ENCODE results near the gene ITGAV.

Gene ITGAV

DNA sequence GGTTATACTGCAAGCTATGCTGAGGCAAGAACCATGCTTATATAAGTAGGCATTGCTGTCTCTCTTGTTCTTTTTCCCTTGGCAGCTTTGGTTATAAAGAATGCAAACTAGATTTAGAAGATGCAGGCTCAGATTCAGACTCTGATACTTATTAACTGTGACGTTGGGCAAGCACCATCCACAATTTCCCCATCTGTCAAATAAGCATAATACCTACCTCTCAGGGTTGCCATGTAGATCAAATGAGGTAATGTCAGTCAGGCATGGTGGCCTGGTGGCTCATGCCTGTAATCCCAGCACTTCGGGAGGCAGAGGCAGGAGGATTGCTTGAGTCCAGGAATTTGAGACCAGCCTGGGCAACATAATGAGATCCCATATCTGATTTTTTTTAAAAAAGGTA lies 21.7 kb downstream of the ITGAV start:
- in situ Hi-C loops (cut with MboI; ENCODE audit: low sequenced_read_pairs), result no loop called here

DNA sequence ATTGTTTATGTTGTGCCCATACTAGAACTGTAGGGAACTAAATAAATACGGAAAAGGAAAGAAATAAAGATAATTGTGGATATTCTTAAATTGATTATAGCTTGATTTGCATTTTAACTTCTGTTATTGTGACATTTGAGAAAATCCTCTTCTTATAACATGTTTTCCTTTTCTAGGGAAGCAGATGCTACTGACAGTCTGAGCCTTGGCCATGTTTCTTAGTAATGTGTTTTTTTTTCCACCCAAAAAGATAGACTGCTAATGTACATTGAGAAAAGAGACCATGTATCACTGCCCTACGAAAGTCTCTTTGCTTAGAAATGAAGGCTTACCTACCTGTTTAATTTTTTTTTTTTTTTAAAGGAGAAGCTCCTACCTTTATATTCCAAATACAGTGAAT lies 22.2 kb downstream of the ITGAV start:
- in situ Hi-C loops (cut with MboI; ENCODE audit: low sequenced_read_pairs), result no loop called here

DNA sequence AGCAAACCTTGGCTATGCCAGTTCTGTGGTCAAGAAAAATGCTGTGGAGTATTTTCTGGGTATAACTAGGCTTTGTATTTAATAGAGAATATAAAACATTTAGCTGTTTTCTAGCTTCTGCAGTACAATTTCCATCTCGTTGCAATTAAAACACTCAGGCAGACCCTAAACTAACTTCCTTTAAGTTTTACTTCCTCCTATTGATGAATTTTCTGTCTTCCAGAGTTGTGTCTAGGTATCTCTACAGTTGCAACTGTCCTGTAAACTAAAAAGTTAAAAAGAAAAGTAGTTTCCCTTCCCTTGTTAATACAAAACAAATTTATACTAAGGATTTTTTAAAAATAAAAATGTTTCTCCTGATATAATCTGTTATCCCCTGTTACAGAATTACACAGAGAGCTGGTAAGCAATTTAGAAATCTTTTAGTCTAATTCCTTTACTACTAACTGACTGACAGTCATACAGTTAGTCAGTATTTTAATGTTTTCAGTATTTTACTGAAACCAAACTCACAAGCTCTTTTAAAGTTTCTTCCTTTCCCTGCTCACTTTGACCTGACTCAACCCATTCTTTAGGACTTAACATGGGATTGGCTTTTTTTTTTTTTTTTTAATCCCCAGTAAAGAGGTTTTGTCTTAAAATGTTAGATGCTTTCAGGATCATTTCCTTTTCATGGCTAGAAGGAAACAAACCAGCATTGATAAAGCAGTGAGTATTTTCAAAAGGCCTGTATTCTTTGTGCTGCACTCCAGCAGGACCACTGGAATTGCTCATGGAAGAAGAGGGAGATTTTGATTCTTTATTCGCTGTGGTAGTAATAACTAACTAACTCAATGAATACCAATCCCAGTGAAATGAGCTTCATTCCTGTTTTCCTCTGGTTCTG lies 22.9 kb downstream of the ITGAV start:
- in situ Hi-C loops (cut with MboI; ENCODE audit: low sequenced_read_pairs), result no loop called here

DNA sequence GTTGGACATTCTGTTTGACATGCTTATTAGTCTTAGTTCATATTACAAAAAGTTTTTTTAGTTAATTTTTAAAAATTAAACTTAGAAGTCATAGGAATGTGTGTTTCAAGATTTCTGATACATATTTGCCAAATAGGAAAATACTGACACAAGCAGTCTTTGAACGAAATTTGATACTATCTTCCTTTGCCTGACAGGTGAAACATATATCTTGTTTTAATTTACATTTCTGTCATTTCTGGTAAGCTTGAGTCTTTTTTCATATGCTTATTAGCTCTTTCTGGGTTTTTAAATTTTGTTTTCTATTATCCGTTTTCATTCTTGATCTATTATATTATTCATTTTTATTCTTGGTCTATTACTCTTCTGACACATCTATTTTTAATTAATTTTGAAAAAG lies 24.5 kb downstream of the ITGAV start:
- in situ Hi-C loops (cut with MboI; ENCODE audit: low sequenced_read_pairs), result no loop called here

DNA sequence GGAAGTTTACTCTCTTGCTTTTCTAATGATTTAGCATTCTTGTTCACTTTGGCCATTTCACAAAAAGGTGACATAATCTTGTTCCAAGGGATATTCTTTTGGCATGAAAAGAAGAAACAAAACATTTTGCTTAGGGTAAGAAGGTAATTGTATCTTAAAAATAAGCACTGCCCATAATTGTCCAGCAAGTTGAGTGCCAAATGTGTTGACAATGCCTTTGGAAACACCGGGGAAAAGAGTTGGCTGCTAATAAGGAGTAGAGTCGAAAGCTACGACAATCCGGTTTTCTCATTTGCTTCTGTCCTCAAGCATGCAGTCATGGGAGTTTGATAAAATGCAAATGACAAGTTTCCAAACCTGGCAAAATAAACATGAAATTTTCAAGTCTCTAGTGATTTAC lies 27.3 kb downstream of the ITGAV start:
- in situ Hi-C loops (cut with MboI; ENCODE audit: low sequenced_read_pairs), result no loop called here

DNA sequence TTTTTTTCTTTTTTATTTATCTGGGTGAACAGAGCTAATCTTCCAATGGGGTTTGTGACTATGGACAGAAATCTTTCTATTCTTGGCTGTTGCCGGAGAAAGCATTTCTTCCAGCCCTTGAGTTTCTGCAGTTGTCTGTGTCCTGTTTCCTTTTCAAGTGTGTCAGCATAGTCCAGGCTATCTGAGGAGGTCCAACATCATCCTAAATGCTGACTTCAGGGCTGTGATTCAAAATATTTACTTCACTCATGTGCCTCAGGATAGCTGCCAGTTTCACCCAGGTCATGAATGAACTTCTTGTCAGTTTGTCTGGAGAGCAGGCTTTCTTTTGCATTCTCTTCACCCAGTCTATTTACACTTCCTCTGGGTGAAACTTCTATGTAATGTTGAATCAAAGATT lies 27.9 kb downstream of the ITGAV start:
- in situ Hi-C loops (cut with MboI; ENCODE audit: low sequenced_read_pairs), result no loop called here

DNA sequence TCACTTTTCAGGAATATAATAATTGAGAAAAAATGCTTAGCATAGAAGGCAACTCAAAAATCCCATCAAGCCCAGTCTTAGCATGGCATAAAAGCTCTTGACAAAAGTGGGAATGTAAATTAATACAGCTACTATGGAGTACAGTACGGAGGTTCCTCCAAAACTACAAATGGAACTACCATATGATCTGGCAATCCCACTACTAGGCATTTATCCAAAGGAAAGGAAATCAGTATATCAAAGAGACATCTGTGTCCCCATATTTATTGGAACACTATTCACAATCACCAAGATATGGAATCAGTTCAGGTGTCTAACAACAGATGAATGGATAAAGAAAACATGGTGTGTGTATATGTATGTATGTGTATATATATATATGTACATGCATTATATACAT lies 28.8 kb downstream of the ITGAV start:
- in situ Hi-C loops (cut with MboI; ENCODE audit: low sequenced_read_pairs), result no loop called here

DNA sequence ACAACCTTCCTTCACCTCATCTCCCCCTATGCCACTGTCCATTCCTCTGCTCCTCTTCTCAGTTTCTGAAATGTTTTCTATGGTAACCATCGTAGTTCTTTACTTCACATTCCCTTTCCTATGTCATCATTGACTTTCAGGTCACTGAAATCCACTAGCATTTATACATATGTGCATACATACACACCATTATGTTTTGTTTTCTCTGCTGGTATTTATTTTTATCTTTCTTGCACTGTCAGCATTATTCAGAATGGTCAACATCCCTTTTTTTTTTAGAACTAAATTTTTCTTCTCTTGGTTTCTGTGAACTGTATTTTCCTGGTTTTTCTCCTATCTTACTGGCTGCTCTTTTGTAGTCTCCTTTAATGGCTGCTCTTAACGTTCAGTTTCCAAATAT lies 33.2 kb downstream of the ITGAV start:
- in situ Hi-C loops (cut with MboI; ENCODE audit: low sequenced_read_pairs), result no loop called here

DNA sequence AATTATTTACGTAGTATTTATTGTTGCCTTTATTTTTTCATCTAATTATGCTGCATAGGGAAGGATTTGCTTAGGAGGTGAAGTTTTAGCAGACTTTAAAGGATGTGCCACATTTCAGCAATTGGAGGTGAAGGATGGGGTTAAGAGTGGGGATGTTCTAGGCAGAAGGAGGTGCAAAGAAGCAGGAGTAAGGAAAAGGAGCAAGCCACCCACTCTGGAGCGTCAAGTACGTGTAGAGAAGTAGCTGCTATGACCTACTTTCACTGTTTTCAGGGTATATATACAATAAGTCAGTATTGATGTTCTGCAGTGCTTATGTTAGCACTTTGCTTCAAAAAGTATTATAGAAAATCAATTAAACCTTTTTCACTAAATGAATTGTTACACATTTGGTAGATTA lies 34.4 kb downstream of the ITGAV start:
- in situ Hi-C loops (cut with MboI; ENCODE audit: low sequenced_read_pairs), result no loop called here

DNA sequence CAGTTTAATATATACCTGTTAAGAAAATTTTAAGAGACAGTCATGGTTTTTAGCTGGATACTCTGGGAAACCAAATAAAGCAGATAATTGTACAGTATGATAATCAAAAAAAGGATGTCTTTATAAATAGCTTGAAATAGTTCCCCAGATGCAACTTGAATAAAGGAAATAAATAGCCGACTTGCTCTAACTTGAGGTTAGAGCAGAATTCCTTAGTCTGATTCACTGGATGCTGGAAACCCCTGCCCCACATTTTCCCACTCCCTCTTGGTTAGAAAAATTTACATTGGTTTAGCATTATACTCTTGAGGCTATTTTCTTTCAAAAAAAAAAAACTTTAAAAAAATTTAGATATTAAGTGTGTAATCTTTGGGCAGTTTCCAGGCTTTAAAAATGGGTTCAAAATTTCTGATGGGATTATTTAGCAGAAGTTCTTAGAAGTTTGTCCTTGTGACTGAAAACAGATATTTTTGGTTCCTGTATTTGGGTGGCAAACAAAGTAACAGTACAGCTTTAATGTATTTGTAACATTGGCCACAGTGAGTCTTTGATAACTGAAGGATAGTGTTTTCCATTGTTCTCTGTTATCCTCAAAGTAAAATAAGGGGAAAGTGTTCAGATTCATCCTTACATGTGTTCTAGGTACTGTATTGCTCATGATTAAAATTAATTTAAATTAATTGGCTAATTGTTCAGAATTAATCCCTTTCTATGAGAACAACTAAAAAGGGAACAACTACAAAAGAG lies 39.6 kb downstream of the ITGAV start:
- in situ Hi-C loops (cut with MboI; ENCODE audit: low sequenced_read_pairs), result no loop called here

DNA sequence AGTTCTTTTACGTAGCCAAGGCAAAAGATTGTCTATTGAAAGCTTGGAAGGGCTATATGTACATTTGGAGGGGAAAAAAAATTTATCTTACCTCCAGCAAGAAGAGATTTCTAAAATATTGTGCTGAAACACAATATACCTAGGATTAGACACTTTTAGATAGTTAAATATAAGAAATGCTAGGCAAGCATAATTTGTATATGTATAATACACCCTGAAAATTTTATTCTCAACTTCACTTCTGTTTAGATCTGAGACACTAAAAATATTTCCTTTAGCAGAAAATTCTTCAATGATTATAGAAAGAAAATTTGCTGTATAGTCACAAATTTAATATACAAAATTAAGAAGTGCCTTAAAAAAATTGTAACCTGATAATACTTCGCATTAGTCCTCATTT lies 42.6 kb downstream of the ITGAV start:
- in situ Hi-C loops (cut with MboI; ENCODE audit: low sequenced_read_pairs), result no loop called here

DNA sequence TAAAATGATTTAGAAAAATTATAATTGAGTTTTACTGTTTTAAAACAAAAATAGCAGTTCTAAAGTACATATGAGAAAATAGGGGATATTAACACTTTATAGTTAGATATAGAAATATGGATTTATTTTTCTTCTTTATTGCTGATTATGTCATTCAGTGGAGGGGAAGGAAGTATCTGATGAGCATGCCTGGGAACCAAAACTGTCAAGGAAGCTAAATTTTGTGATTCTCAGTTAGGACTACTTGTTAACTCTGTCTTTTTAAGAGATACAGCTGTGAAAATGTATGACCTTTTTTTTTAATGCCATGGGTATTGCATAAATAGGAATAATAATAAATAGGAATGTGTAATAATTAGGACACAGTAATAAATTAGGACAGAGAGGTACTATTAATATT lies 44.8 kb downstream of the ITGAV start:
- in situ Hi-C loops (cut with MboI; ENCODE audit: low sequenced_read_pairs), result no loop called here

DNA sequence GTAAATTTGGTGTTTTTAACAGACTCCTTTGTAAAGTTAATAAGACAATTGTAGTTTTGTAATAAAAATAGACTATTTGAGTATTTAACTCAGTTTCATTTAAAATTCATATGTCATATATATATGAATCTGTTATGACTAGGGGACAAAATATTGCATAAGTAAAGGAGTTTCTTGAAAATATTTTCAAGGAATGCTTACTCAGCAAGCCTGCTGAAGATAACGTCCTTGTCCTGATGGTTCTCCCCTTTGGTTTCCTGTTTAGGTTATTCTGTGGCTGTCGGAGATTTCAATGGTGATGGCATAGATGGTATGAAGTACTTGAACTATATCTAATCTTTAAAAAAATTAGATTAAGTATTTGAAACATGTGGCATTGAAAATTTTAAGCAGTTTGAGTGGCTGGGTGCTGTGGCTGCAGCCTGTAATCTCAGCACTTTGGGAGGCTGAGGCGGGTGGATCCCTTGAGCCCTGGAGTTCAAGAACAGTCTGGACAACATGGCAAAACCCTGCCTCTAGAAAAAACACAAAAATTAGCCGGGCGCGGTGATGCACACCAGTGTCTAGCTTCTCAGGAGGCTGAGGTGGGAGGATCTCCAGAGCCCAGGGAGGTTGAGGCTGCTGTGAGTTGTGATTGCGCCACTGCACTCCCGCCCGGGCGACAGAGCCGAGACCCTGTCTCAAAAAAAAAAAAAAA lies 47.1 kb downstream of the ITGAV start:
- in situ Hi-C loops (cut with MboI; ENCODE audit: low sequenced_read_pairs), result no loop called here

DNA sequence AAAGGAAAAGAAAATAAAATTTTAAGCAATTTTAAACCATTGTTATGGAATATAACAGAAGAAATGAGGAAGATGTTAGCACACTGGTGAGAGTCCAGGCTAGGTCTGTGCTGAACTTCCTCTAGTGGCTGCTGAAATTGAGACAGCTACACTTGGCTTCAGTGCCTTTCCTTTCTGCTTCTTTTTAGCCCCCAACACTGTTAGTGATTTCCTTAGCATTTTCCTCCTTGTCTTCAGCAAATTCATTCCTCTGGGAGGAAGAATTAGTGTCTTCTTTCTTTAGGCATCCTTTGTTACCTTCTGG lies 47.6 kb downstream of the ITGAV start:
- in situ Hi-C loops (cut with MboI; ENCODE audit: low sequenced_read_pairs), result no loop called here

DNA sequence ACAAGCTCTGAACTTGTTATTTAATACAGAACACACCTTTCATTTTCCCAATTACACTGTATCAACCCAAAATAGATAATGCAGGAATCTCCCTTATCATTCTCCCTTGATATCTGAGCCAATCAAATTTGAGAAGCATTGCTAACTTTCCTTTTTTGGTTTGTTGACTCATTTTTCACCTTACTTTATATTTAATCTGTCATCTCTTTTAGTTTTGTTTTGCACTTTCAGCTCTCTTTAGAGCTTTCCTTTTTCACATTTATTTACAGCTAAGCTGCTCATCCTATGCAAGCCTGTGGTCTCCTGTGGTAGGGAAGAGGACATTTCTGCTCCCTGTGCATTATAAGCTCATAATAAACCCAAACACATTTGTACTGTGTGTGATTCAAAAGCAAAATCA lies 50.1 kb downstream of the ITGAV start:
- in situ Hi-C loops (cut with MboI; ENCODE audit: low sequenced_read_pairs), result no loop called here

DNA sequence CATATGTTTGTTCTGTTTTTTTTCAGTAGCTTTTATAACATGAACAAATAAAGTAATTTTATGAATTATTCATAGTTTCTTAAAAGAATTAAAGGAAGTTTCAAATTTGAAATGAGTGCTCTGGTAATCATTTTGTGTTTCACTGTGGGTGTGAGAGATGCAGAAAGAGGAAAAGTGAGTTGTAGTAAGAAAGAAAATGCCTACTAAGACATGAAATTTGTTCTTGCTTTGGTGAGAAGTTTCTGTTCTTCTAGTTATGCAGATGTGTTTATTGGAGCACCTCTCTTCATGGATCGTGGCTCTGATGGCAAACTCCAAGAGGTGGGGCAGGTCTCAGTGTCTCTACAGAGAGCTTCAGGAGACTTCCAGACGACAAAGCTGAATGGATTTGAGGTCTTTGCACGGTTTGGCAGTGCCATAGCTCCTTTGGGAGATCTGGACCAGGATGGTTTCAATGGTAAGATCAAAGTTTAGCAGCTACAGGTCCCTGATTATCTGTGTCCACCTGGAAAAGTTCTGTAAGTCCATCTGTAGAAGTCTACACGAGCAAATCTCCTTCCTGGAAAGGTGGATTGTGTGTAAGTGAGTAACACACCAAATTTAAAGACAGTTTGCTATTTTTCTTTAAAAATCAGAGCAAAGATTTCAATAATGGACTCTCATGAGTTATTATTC lies 51.4 kb downstream of the ITGAV start:
- in situ Hi-C loops (cut with MboI; ENCODE audit: low sequenced_read_pairs), result no loop called here

DNA sequence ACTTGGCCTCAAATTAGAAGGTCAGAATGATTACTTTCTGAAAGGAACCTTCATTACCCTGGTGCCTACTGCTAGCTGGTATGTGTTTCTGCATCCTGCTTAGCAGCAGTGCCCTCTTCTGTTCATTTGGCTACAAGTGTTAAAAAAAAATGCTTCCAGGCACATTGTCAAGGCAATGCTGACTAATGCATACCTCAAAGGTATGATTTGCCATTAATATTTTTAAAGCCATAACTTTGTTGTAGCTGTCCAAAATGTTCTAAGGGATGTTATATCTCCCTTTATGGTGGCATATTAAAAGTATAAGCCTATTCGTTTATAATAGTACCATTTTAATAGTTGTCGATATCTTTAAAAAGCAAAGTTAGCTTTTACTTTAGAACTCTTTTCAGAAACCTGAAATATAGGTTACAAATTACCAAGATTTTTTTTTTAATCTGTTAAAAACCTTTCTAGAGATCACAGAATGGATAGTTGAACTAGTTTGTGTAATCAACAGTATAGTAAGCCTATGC lies 52.0 kb downstream of the ITGAV start:
- in situ Hi-C loops (cut with MboI; ENCODE audit: low sequenced_read_pairs), result no loop called here

DNA sequence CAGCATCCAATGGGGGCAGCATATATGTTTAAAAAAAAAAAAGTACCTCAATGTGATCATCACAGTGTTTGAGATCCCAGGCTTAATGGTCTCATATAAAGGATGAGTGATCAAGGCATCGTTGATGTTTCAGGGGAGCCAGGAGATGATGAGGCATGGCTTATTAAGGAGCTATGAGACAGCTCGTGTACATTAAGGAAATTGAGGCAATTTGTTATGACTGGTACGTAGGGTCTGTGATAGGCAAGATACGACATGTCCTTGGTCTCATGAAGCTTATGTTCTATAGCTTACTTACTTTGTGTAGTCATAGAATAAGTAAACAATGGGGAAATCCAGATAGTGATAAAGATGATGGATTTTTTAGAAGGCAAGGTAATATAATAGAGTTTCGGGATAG lies 54.9 kb downstream of the ITGAV start:
- in situ Hi-C loops (cut with MboI; ENCODE audit: low sequenced_read_pairs), result no loop called here

DNA sequence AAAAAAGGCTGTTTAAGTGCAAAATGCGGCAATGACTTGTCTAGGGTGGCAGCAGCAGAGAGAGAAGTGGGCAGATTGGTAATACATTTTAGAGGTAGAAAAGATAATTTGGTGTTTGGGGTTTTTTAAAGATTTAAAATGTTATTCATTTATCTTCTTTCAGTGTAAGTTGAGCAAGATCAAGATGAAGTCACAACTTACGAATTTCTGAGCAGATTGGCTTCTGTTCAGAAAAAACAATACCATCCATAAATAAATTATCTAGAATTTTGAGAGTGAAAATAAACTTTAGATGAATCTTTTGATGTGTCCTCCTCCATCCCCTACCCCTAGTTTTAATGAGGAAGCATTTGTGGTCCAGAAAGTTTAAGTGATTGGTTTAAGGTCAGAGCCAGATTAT lies 56.1 kb downstream of the ITGAV start:
- in situ Hi-C loops (cut with MboI; ENCODE audit: low sequenced_read_pairs), result no loop called here

DNA sequence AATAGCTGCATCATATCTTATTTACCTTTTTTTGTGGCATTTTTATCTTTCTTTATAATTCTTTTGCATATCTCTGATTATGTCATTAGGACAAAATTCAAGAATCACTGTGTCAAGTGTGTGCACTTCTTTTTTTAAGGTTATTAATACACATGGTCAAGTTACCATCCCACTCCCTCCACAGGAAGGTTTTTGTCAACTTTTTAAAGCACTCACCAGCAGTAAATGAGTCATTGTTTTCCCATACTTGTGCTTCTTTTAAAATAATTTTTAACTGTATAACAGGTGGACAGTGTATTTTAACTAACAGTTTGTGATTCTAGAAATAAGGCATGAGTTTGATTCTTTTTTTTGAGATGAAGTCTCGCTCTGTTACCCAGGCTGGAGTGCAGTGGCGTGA lies 58.3 kb downstream of the ITGAV start:
- in situ Hi-C loops (cut with MboI; ENCODE audit: low sequenced_read_pairs), result no loop called here

DNA sequence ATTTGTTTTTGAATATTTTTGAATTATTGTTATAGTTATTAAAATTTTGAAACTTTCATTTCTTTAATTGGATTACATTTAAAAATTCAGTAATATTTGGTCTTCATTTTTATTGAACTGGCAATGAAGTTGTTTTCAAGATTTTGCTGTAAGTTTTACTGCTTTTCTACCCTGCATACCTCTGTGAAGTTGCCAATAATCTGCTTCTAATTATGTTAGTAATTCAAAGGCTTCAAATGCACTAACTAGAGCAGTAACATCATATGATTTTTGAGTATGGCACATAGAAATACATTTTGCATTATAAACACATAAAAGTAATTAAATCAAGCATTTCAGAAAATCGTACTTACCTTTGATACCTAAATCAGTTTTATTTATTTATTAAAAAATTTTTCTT lies 63.7 kb downstream of the ITGAV start:
- in situ Hi-C loops (cut with MboI; ENCODE audit: low sequenced_read_pairs), result no loop called here

Measured in hTERT RPE-1 (cell line).